Neural progenitor cell (in vitro differentiated cells): Measurements from ENCODE around the gene ANXA2. TPM values are rescaled to one million over a fixed set of nuclear protein-coding genes. Genes with fewer than 3 reads are reported as not detected.

ENCODE experiments used
- DNase-seq: peaks from one replicate; pipeline ENCODE4 v3.0.0-alpha.2; 2016; ENCODE audit warnings: low spot score
- H2AFZ ChIP-seq: fragments of 200-600 bp; sonication (generic); replicated peaks from 2 replicates; pipeline ENCODE4 v1.6.1; 2016; ENCODE audit warnings: antibody characterized with exemption
- H3F3A ChIP-seq: fragments of 200-600 bp; sonication (generic); 2 replicates; pipeline ENCODE4 v1.6.1; 2016; ENCODE audit warnings: antibody characterized with exemption, low read depth
- H3K27ac ChIP-seq: fragments of 200-600 bp; sonication (generic); 2 replicates; pipeline ENCODE4 v1.5.1; 2016; ENCODE audit warnings: mild to moderate bottlenecking
- H3K27me3 ChIP-seq: fragments of 200-600 bp; sonication (generic); 2 replicates; pipeline ENCODE4 v1.6.1; 2016; ENCODE audit warnings: mild to moderate bottlenecking, moderate library complexity
- H3K36me3 ChIP-seq: fragments of 200-600 bp; sonication (generic); 2 replicates; pipeline ENCODE4 v1.5.1; 2016
- H3K4me1 ChIP-seq: fragments of 200-600 bp; sonication (generic); 2 replicates; pipeline ENCODE4 v1.6.1; 2016; ENCODE audit warnings: mixed run types
- H3K4me2 ChIP-seq: fragments of 200-600 bp; sonication (generic); 2 replicates; pipeline ENCODE4 v1.6.1; 2016
- H3K4me3 ChIP-seq: fragments of 200-600 bp; sonication (generic); 2 replicates; pipeline ENCODE4 v1.5.1; 2016
- H3K79me2 ChIP-seq: fragments of 200-600 bp; sonication (generic); 2 replicates; pipeline ENCODE4 v1.6.1; 2016; ENCODE audit warnings: low read depth
- H3K9ac ChIP-seq: fragments of 200-600 bp; sonication (generic); 2 replicates; pipeline ENCODE4 v1.6.1; 2016
- H3K9me3 ChIP-seq: fragments of 200-600 bp; sonication (generic); 2 replicates; pipeline ENCODE4 v1.5.1; 2016; ENCODE audit warnings: low read depth
- H4K20me1 ChIP-seq: fragments of 200-600 bp; sonication (generic); 2 replicates; pipeline ENCODE4 v1.6.1; 2016; ENCODE audit warnings: low read depth
- H3K27ac Mint-ChIP-seq: 3 replicates; pipeline ENCODE4 v1.8.0; 2021; ENCODE audit warnings: mixed read lengths
- H3K27me3 Mint-ChIP-seq: 2 replicates; pipeline ENCODE4 v1.8.0; 2022; ENCODE audit warnings: low read depth, mild to moderate bottlenecking, inconsistent platforms, moderate library complexity, mixed read lengths; ENCODE audit not compliant: insufficient read depth
- H3K36me3 Mint-ChIP-seq: 3 replicates; pipeline ENCODE4 v1.8.0; 2021; ENCODE audit warnings: mixed read lengths
- H3K4me1 Mint-ChIP-seq: 3 replicates; pipeline ENCODE4 v1.8.0; 2021; ENCODE audit warnings: mixed read lengths
- H3K4me3 Mint-ChIP-seq: 3 replicates; pipeline ENCODE4 v1.8.0; 2021; ENCODE audit warnings: mild to moderate bottlenecking, moderate library complexity, mixed read lengths
- H3K9me3 Mint-ChIP-seq: 3 replicates; pipeline ENCODE4 v1.8.0; 2020; ENCODE audit warnings: mixed read lengths
- EZH2 ChIP-seq: fragments of 200-600 bp; sonication (generic); IDR thresholded peaks from 2 replicates; pipeline ENCODE4 v1.6.1; 2017; ENCODE audit warnings: antibody characterized with exemption, mild to moderate bottlenecking, moderate library complexity
- EZH2phosphoT487 ChIP-seq: fragments of 200-600 bp; sonication (generic); IDR thresholded peaks from 2 replicates; pipeline ENCODE4 v1.6.1; 2017; ENCODE audit warnings: antibody characterized with exemption
- total RNA-seq: library from RNA; depleted of rRNA; stranded (reverse); fragments of >200 nt; gene quantifications from 2 replicates; pipeline ENCODE4 v1.2.3, GENCODE V29; 2015; ENCODE audit warnings: low replicate concordance
- TF ChIP-seq, protein P1 (sequence below): fragments of 200-600 bp; sonication (generic); IDR thresholded peaks from 2 replicates; pipeline ENCODE4 v1.5.1; 2017; ENCODE audit warnings: antibody characterized with exemption, mild to moderate bottlenecking

Gene ANXA2
- total RNA-seq, 1 donor from 2014 or later, result 20.1 TPM

DNA sequence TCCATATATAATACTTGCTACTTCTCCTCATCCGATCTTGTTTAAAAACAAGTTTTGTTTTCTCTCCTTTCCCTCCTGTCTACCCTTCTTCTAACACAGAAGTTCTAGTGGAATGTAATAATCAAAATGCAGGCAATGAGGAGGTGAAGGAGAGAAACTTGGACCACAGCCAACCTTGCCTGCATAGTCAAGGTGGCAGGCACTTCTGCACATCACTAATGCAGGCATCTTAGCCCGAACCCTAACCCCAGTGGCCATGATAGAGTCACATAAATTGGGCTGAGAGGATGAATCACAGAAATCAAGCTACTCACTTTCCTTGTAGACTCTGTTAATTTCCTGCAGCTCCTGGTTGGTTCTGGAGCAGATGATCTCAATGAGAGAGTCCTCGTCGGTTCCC, 41.0 kb downstream of the ANXA2 start:
- TF ChIP-seq EZH2 (no peak), EZH2phosphoT487 (no peak)
- TF ChIP-seq, protein P1, sequence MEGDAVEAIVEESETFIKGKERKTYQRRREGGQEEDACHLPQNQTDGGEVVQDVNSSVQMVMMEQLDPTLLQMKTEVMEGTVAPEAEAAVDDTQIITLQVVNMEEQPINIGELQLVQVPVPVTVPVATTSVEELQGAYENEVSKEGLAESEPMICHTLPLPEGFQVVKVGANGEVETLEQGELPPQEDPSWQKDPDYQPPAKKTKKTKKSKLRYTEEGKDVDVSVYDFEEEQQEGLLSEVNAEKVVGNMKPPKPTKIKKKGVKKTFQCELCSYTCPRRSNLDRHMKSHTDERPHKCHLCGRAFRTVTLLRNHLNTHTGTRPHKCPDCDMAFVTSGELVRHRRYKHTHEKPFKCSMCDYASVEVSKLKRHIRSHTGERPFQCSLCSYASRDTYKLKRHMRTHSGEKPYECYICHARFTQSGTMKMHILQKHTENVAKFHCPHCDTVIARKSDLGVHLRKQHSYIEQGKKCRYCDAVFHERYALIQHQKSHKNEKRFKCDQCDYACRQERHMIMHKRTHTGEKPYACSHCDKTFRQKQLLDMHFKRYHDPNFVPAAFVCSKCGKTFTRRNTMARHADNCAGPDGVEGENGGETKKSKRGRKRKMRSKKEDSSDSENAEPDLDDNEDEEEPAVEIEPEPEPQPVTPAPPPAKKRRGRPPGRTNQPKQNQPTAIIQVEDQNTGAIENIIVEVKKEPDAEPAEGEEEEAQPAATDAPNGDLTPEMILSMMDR, result no peak
- no peaks in the 10 kb centered on the region for H3K27me3 Mint-ChIP-seq
- Histone ChIP-seq H3K4me1 (no peaks in the 10 kb centered on the region), H4K20me1 (no peaks in the 10 kb centered on the region), H3F3A (no peaks in the 10 kb centered on the region), H3K9me3 (no peaks in the 10 kb centered on the region), H2AFZ (no peak overlapping the region), H3K36me3 (no peaks in the 10 kb centered on the region), H3K4me2 (no peak overlapping the region), H3K27me3 (no peaks in the 10 kb centered on the region), H3K79me2 (no peaks in the 10 kb centered on the region), H3K4me3 (no peak overlapping the region), H3K27ac (no peak overlapping the region), H3K9ac (no peak overlapping the region)
- no peaks in the 10 kb centered on the region for H3K9me3 Mint-ChIP-seq
- no peak for DNase-seq
- H3K4me3 Mint-ChIP-seq, result no peak overlapping the region
- no peaks in the 10 kb centered on the region for H3K4me1 Mint-ChIP-seq
- H3K36me3 Mint-ChIP-seq, result peaks cover 22% of the 10 kb centered on the region
- H3K27ac Mint-ChIP-seq, result no peak overlapping the region

DNA sequence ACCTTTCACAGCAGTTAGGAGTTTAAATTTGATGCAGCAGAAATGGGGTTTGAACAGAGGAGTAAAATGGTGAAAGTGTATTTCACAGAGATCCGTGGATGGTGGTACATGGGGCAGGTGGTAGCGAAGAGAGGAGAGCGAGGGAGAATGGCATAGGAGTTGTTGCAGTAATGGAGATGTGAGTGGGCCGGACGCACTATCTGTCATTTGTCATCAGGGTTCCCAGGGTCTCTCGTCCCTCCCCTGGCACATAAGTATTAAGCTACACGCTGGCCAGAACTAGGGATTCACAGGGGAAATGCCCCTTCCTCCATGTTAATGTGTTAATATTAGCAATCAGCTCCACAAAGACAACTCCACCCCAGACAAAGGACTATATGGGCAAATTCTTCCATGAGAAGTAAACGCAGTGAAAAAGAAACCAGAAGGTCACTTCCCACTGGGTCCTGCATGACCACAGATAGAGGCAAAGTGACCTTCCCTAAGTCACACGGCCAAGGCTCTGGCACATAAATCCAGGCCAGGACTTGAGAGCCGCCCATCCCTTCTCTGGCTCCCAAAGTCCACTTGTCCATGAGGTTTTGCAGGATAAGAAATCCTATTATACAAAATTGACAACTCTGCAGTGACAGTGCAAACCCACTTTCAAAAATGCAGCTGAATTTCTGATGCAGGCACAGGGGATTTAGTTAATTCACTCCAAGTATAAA, 42.5 kb downstream of the ANXA2 start:
- no peaks in the 10 kb centered on the region for H3K27me3 ChIP-seq
- Mint-ChIP-seq H3K9me3 (no peaks in the 10 kb centered on the region), H3K36me3 (peaks cover 23% of the 10 kb centered on the region), H3K27me3 (no peaks in the 10 kb centered on the region), H3K4me3 (no peak overlapping the region), H3K27ac (no peak overlapping the region), H3K4me1 (peaks cover 8% of the 10 kb centered on the region)
- H3F3A ChIP-seq, result no peaks in the 10 kb centered on the region
- H2AFZ ChIP-seq, result no peak overlapping the region
- no peak overlapping the region for H3K4me2 ChIP-seq
- H3K27ac ChIP-seq, result no peak overlapping the region
- H3K79me2 ChIP-seq, result no peaks in the 10 kb centered on the region
- no peaks in the 10 kb centered on the region for H3K9me3 ChIP-seq
- no peak overlapping the region for H3K4me3 ChIP-seq
- H3K4me1 ChIP-seq, result no peaks in the 10 kb centered on the region
- no peak overlapping the region for H3K9ac ChIP-seq
- no peaks in the 10 kb centered on the region for H4K20me1 ChIP-seq
- no peaks in the 10 kb centered on the region for H3K36me3 ChIP-seq
- no peak for DNase-seq
- TF ChIP-seq, protein P1, result no peak
- no peak for TF ChIP-seq EZH2
- no peak for TF ChIP-seq EZH2phosphoT487

DNA sequence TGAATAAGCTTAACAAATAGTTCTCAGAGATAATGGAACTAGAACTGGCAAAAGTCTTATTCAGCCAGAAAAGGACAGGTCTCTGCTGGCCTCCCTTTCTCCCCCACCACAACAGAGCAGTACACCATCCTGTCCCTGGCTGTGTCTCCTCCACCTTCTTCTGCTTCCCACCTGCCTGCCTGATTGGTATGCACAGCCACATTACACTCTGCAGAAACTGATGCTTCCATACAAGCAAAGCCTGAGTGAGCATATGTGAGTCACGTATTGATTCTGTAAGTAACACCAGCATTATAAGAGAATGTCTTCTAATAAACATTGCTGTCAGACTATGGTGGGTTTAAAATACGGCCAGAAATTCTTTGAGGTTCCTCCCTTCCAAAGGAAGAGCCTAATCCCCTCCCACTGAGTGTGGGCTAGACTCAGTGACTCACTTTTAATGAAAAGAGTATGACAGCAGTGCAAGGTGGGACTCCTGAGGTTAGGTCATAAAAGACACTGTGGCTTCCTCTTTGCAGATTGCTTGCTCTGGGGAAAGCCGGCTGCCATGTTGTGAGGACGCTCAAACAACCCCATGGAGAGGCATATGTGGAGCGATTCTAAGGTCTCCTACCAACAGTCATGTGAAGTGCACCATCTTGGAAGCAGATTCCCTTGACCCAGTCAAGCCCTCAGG, 44.4 kb downstream of the ANXA2 start:
- Histone ChIP-seq H3K27ac (no peak overlapping the region), H3K36me3 (no peaks in the 10 kb centered on the region), H3K9me3 (no peaks in the 10 kb centered on the region), H3K27me3 (no peaks in the 10 kb centered on the region), H3K79me2 (no peaks in the 10 kb centered on the region), H3K4me3 (no peak overlapping the region), H3K9ac (no peak overlapping the region), H4K20me1 (no peaks in the 10 kb centered on the region), H3K4me1 (no peaks in the 10 kb centered on the region), H2AFZ (no peak overlapping the region), H3F3A (no peaks in the 10 kb centered on the region), H3K4me2 (no peak overlapping the region)
- H3K4me3 Mint-ChIP-seq, result no peak overlapping the region
- no peak overlapping the region for H3K27ac Mint-ChIP-seq
- no peaks in the 10 kb centered on the region for H3K27me3 Mint-ChIP-seq
- H3K9me3 Mint-ChIP-seq, result no peaks in the 10 kb centered on the region
- peaks cover 12% of the 10 kb centered on the region for H3K4me1 Mint-ChIP-seq
- no peak for TF ChIP-seq EZH2
- TF ChIP-seq, protein P1, result no peak
- peaks cover 31% of the 10 kb centered on the region for H3K36me3 Mint-ChIP-seq
- no peak for DNase-seq
